ENCODE data around the gene BBOX1. TPM values are rescaled to one million over a fixed set of nuclear protein-coding genes. Genes with fewer than 3 reads are reported as not detected.
A peak's percentile ranks its signal among the peaks of the same experiment; 100 is the strongest.

The BBOX1 gene
- total and polyA plus RNA-seq, 4 donors, result 2.8 to 18.4 (median 9.0) TPM

DNA sequence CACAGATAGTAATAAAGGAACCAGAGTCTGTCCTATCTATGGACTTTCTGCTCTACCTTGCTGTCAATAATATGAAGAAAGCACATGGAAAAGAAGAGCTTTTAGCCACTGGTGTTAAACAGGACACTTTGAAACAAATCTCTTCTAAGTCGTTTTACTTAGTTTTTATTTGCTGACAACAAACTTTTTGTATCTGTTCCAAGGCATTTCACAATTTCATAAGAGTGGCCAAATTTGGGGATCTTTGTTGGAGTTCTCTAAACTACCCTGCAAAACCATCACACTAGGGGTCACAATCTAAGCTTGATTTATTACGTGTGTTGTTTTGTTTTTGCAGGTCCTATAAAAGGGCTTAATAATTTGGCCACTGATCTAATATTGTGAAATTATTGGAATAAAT is 54.4 kb downstream of the BBOX1 start:
- Histone ChIP-seq H3K4me1 (ENCODE audit: control insufficient read depth in 4 of 4, insufficient read depth in 4 of 4, low read length in 3 of 4) (peaks cover 0 to 44% (median 33%) of the 10 kb centered on the region in 4 donors), H3K27me3 (ENCODE audit: control insufficient read depth in 4 of 4, insufficient read depth in 4 of 4, low read length in 3 of 4) (no peaks in the 10 kb centered on the region), H3K9me3 (ENCODE audit: control insufficient read depth in 4 of 4, low read length in 3 of 4) (no peaks in the 10 kb centered on the region), H3K9ac (ENCODE audit: low read depth in 1 of 2, low read length in 2 of 2) (no peak overlapping the region), H3K36me3 (ENCODE audit: control insufficient read depth in 4 of 4, insufficient read depth in 3 of 4, low read depth in 1 of 4, low read length in 3 of 4) (no peaks in the 10 kb centered on the region), H3K4me3 (ENCODE audit: low read depth in 1 of 3, low read length in 3 of 3) (no peak overlapping the region), H3K27ac (ENCODE audit: low read depth in 1 of 2, low read length in 2 of 2) (peak overlapping the region; percentile 67 to 87)
- DNase-seq (ENCODE audit: low spot score), result no peak
- WGBS, result 20% methylated on average over 2 of the region's 2 CpGs
- TF ChIP-seq, protein P1, sequence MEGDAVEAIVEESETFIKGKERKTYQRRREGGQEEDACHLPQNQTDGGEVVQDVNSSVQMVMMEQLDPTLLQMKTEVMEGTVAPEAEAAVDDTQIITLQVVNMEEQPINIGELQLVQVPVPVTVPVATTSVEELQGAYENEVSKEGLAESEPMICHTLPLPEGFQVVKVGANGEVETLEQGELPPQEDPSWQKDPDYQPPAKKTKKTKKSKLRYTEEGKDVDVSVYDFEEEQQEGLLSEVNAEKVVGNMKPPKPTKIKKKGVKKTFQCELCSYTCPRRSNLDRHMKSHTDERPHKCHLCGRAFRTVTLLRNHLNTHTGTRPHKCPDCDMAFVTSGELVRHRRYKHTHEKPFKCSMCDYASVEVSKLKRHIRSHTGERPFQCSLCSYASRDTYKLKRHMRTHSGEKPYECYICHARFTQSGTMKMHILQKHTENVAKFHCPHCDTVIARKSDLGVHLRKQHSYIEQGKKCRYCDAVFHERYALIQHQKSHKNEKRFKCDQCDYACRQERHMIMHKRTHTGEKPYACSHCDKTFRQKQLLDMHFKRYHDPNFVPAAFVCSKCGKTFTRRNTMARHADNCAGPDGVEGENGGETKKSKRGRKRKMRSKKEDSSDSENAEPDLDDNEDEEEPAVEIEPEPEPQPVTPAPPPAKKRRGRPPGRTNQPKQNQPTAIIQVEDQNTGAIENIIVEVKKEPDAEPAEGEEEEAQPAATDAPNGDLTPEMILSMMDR (IDR thresholded peaks at IDR 0.05; ENCODE audit: low read depth, low read length, missing input control), result no peak
- TF ChIP-seq YY1 (IDR thresholded peaks at IDR 0.05) (no peak), GABPA (IDR thresholded peaks at IDR 0.05 in 1 of 2, conservative IDR thresholded peaks at IDR 0.05 in 1 of 2) (no peak), HNF4A (conservative IDR thresholded peaks at IDR 0.05) (no peak), SP1 (IDR thresholded peaks at IDR 0.05) (no peak), FOXA1 (IDR thresholded peaks at IDR 0.05) (no peak), NR2F2 (IDR thresholded peaks at IDR 0.05) (no peak), HNF4G (IDR thresholded peaks at IDR 0.05) (no peak), JUND (IDR thresholded peaks at IDR 0.05) (no peak), MAX (IDR thresholded peaks at IDR 0.05) (no peak), FOXA2 (IDR thresholded peaks at IDR 0.05) (no peak)
- TF ChIP-seq, protein P2, sequence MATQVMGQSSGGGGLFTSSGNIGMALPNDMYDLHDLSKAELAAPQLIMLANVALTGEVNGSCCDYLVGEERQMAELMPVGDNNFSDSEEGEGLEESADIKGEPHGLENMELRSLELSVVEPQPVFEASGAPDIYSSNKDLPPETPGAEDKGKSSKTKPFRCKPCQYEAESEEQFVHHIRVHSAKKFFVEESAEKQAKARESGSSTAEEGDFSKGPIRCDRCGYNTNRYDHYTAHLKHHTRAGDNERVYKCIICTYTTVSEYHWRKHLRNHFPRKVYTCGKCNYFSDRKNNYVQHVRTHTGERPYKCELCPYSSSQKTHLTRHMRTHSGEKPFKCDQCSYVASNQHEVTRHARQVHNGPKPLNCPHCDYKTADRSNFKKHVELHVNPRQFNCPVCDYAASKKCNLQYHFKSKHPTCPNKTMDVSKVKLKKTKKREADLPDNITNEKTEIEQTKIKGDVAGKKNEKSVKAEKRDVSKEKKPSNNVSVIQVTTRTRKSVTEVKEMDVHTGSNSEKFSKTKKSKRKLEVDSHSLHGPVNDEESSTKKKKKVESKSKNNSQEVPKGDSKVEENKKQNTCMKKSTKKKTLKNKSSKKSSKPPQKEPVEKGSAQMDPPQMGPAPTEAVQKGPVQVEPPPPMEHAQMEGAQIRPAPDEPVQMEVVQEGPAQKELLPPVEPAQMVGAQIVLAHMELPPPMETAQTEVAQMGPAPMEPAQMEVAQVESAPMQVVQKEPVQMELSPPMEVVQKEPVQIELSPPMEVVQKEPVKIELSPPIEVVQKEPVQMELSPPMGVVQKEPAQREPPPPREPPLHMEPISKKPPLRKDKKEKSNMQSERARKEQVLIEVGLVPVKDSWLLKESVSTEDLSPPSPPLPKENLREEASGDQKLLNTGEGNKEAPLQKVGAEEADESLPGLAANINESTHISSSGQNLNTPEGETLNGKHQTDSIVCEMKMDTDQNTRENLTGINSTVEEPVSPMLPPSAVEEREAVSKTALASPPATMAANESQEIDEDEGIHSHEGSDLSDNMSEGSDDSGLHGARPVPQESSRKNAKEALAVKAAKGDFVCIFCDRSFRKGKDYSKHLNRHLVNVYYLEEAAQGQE (IDR thresholded peaks at IDR 0.05), result no peak

DNA sequence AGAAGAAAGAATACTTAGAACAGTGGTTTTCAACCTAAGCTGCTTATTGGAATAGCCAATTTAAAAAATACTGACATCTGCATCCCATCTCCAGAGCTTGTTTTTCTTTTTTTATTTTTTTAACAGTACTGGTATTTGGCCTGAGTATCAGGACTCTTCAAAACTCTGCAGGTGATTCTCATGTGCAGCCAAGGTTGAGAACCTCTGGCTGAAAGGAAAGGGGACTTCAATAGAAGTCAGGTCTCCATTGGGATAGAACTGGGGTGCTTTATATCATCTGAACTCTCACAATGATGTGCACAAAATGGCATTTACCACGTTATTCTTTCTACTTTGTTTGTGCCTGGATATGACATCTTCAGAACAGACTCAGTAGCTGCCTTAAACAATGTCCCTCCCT is 55.3 kb downstream of the BBOX1 start:
- H3K36me3 ChIP-seq (ENCODE audit: control insufficient read depth in 4 of 4, insufficient read depth in 3 of 4, low read depth in 1 of 4, low read length in 3 of 4), result no peaks in the 10 kb centered on the region
- TF ChIP-seq SP1 (IDR thresholded peaks at IDR 0.05) (no peak), RXRA (IDR thresholded peaks at IDR 0.05) (no peak), NR2F2 (IDR thresholded peaks at IDR 0.05) (no peak)
- TF ChIP-seq, protein P3, sequence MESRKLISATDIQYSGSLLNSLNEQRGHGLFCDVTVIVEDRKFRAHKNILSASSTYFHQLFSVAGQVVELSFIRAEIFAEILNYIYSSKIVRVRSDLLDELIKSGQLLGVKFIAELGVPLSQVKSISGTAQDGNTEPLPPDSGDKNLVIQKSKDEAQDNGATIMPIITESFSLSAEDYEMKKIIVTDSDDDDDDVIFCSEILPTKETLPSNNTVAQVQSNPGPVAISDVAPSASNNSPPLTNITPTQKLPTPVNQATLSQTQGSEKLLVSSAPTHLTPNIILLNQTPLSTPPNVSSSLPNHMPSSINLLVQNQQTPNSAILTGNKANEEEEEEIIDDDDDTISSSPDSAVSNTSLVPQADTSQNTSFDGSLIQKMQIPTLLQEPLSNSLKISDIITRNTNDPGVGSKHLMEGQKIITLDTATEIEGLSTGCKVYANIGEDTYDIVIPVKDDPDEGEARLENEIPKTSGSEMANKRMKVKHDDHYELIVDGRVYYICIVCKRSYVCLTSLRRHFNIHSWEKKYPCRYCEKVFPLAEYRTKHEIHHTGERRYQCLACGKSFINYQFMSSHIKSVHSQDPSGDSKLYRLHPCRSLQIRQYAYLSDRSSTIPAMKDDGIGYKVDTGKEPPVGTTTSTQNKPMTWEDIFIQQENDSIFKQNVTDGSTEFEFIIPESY (IDR thresholded peaks at IDR 0.05), result no peak
- no peak for DNase-seq (ENCODE audit: low spot score)
- H3K27me3 ChIP-seq (ENCODE audit: control insufficient read depth in 4 of 4, insufficient read depth in 4 of 4, low read length in 3 of 4), result no peaks in the 10 kb centered on the region
- no peak overlapping the region for H3K27ac ChIP-seq (ENCODE audit: low read depth in 1 of 2, low read length in 2 of 2)
- H3K9ac ChIP-seq (ENCODE audit: low read depth in 1 of 2, low read length in 2 of 2), result no peak overlapping the region
- H3K4me3 ChIP-seq (ENCODE audit: low read depth in 1 of 3, low read length in 3 of 3), result no peak overlapping the region
- H3K4me1 ChIP-seq (ENCODE audit: control insufficient read depth in 4 of 4, insufficient read depth in 4 of 4, low read length in 3 of 4), result peaks cover 0 to 40% (median 33%) of the 10 kb centered on the region in 4 donors
- WGBS, result 66% methylated on average over 1 of the region's 1 CpG
- H3K9me3 ChIP-seq (ENCODE audit: control insufficient read depth in 4 of 4, low read length in 3 of 4), result no peaks in the 10 kb centered on the region

Data from liver (tissue), 9 donors.